HEK293T (cell line): ENCODE results near the gene TNIP2.

Experiments used
- BHLHE40 ChIP-seq: fragments of 450-650 bp; IDR thresholded peaks from 2 replicates; pipeline ENCODE4 v1.6.1; 2016; ENCODE audit warnings: mild to moderate bottlenecking, moderate library complexity, borderline replicate concordance
- CTBP1 ChIP-seq: fragments of 450-650 bp; IDR thresholded peaks from 2 replicates; pipeline ENCODE4 v1.6.1; 2016; ENCODE audit warnings: borderline replicate concordance
- HDGF ChIP-seq: fragments of 450-650 bp; IDR thresholded peaks from 2 replicates; pipeline ENCODE4 v1.6.1; 2017; ENCODE audit warnings: antibody characterized with exemption, borderline replicate concordance
- LEF1 ChIP-seq: fragments of 450-650 bp; IDR thresholded peaks from 2 replicates; pipeline ENCODE4 v1.6.1; 2017; ENCODE audit warnings: mild to moderate bottlenecking, borderline replicate concordance
- SP1 ChIP-seq: fragments of 450-650 bp; IDR thresholded peaks from 2 replicates; pipeline ENCODE4 v1.6.1; 2017
- SUZ12 ChIP-seq: fragments of 450-650 bp; IDR thresholded peaks from 2 replicates; pipeline ENCODE4 v1.6.1; 2016; ENCODE audit warnings: mild to moderate bottlenecking
- TARDBP ChIP-seq: fragments of 450-650 bp; IDR thresholded peaks from 2 replicates; pipeline ENCODE4 v1.6.1; 2016
- TF ChIP-seq, protein P1 (sequence below): fragments of 450-650 bp; IDR thresholded peaks from 2 replicates; pipeline ENCODE4 v1.6.1; 2016

DNA sequence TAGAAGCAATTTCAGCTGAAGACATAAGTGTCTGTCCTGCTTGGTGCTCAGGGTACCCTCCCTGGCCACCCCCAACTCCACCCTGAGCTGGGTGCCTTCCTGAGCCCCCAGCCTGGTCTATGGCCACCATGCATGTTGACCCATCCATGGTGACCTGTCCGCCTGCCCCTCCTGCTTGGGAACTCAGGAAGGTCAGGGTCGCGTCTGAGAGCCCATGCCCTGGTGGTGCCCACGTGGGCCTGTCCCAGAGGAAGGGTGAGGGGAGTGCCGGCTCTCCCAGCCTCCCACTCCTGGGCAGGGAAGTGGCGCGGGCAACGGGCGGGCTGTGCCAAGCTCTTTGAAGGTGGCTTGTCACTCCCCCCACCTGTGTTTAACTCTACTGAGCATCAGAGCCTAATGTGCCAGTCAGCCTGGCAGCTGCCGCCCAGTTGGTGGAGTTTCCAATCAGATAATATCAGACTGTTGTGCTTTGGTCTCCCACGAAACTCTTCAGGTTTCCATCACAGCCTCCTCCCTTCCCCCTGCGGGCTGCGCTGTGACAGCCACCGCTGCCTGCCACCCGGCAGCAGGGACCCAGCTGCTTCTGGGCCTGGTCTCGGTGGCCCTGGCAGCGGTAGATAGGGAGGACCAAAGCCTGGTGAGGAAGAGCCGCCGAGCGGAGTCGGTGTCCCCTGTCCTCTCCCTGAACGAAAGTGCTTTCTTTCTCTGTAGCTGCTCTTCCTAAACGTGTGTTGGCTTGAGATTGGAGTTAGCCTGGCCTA lies 41.6 kb upstream of the TNIP2 start:
- TF ChIP-seq SP1 (no peak), CTBP1 (no peak), HDGF (no peak), BHLHE40 (no peak), TARDBP (no peak), SUZ12 (no peak), LEF1 (no peak)
- TF ChIP-seq, protein P1, sequence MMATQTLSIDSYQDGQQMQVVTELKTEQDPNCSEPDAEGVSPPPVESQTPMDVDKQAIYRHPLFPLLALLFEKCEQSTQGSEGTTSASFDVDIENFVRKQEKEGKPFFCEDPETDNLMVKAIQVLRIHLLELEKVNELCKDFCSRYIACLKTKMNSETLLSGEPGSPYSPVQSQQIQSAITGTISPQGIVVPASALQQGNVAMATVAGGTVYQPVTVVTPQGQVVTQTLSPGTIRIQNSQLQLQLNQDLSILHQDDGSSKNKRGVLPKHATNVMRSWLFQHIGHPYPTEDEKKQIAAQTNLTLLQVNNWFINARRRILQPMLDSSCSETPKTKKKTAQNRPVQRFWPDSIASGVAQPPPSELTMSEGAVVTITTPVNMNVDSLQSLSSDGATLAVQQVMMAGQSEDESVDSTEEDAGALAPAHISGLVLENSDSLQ, result no peak
